ENCODE data around the gene NFILZ. TPM values are rescaled to one million over a fixed set of nuclear protein-coding genes. Genes with fewer than 3 reads are reported as not detected.

The NFILZ gene
- total RNA-seq, 2 experiments from 2014 or later, result not detected

DNA sequence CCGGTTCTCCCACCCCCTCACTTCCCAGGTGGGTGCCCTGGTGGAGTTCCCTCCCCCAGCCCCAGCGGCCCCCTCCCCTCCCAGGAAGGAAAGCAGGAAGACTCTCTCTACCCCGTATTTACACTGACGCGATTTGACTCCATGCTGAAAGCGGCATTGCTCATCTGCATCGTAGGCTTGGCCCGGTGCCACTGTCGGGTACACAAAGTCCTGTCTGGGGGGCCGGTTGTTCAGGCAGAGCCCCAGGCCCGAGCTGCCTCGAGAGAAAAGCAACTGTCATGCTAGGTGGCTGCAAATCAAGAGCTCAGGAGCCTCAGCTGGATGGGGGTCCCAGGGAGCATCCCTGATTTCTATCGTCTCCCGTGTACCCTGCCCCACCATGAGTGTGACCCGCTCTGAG, 34.8 kb upstream of the NFILZ start:
- no peaks in the 10 kb centered on the region for H4K20me1 ChIP-seq (ENCODE audit: insufficient read depth, low read length)
- no peak overlapping the region for H3K4me2 ChIP-seq (ENCODE audit: low read length)
- DNase-seq (ENCODE audit: low spot score), result no peak
- H3K4me1 ChIP-seq (ENCODE audit: insufficient read depth, low read length, poor library complexity, severe bottlenecking), result no peaks in the 10 kb centered on the region
- intact Hi-C loops (cut with micrococcal nuclease; ENCODE audit: unreplicated experiment), result no loop called here
- H3K27ac ChIP-seq (ENCODE audit: low read depth, low read length, poor library complexity, severe bottlenecking), result no peak overlapping the region
- H3K9me3 ChIP-seq (ENCODE audit: low read length), result 0 out of 2 replicates have a peak, but pooled peaks cover 9% of the 10 kb centered on the region
- no peak overlapping the region for H3K4me3 ChIP-seq (ENCODE audit: low read depth, low read length, poor library complexity, severe bottlenecking)
- no peaks in the 10 kb centered on the region for H3K36me3 ChIP-seq (ENCODE audit: insufficient read depth, low read length)
- CTCF ChIA-PET (ENCODE audit: unreplicated experiment), result no interaction called here
- BruUV-seq (replicated peaks), result no TSS peak
- POLR2A ChIA-PET, result no interaction called here
- H3K9me2 ChIP-seq (ENCODE audit: insufficient read depth, low read length), result no peaks in the 10 kb centered on the region
- H2AFZ ChIP-seq (ENCODE audit: low read length), result no peak overlapping the region
- no peaks in the 10 kb centered on the region for H3K79me2 ChIP-seq (ENCODE audit: insufficient read depth, low read depth, low read length)
- no peak for TF ChIP-seq EZH2phosphoT487 (IDR thresholded peaks at IDR 0.05; ENCODE audit: borderline replicate concordance, low read depth, low read length)
- TF ChIP-seq, protein P1, sequence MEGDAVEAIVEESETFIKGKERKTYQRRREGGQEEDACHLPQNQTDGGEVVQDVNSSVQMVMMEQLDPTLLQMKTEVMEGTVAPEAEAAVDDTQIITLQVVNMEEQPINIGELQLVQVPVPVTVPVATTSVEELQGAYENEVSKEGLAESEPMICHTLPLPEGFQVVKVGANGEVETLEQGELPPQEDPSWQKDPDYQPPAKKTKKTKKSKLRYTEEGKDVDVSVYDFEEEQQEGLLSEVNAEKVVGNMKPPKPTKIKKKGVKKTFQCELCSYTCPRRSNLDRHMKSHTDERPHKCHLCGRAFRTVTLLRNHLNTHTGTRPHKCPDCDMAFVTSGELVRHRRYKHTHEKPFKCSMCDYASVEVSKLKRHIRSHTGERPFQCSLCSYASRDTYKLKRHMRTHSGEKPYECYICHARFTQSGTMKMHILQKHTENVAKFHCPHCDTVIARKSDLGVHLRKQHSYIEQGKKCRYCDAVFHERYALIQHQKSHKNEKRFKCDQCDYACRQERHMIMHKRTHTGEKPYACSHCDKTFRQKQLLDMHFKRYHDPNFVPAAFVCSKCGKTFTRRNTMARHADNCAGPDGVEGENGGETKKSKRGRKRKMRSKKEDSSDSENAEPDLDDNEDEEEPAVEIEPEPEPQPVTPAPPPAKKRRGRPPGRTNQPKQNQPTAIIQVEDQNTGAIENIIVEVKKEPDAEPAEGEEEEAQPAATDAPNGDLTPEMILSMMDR (conservative IDR thresholded peaks at IDR 0.05; ENCODE audit: low read length), result no peak

DNA sequence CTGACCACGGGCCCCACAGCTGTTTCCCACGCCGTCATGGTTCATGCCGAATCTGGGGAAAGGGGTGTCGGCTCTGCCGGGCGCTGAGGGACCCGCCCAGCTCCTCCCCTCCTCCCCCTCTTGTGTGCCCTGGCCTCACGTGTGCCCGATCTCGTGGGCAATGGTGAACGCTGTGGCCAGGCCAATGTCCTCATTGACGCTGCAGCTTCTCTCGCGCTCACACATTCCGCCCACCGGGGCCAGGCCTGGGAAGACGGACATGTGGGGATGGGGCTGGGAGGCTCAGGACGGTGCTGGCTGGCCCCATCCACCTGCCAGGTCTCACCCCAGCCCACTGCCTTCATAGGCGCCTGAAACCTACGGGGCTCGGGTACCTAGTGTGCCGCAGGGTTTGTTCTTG, 34.3 kb upstream of the NFILZ start:
- no peaks in the 10 kb centered on the region for H3K9me2 ChIP-seq (ENCODE audit: insufficient read depth, low read length)
- ChIA-PET CTCF (ENCODE audit: unreplicated experiment) (no interaction called here), POLR2A (no interaction called here)
- intact Hi-C loops (cut with micrococcal nuclease; ENCODE audit: unreplicated experiment), result no loop called here
- DNase-seq (ENCODE audit: low spot score), result no peak
- H4K20me1 ChIP-seq (ENCODE audit: insufficient read depth, low read length), result no peaks in the 10 kb centered on the region
- no peak overlapping the region for H3K4me2 ChIP-seq (ENCODE audit: low read length)
- no peak overlapping the region for H3K4me3 ChIP-seq (ENCODE audit: low read depth, low read length, poor library complexity, severe bottlenecking)
- H3K9me3 ChIP-seq (ENCODE audit: low read length), result 0 out of 2 replicates have a peak, but pooled peaks cover 9% of the 10 kb centered on the region
- TF ChIP-seq EZH2phosphoT487 (IDR thresholded peaks at IDR 0.05; ENCODE audit: borderline replicate concordance, low read depth, low read length), result no peak
- TF ChIP-seq, protein P1 (conservative IDR thresholded peaks at IDR 0.05; ENCODE audit: low read length), result no peak
- H3K4me1 ChIP-seq (ENCODE audit: insufficient read depth, low read length, poor library complexity, severe bottlenecking), result no peaks in the 10 kb centered on the region
- H3K36me3 ChIP-seq (ENCODE audit: insufficient read depth, low read length), result no peaks in the 10 kb centered on the region
- H2AFZ ChIP-seq (ENCODE audit: low read length), result no peak overlapping the region
- no TSS peak for BruUV-seq (replicated peaks)
- H3K79me2 ChIP-seq (ENCODE audit: insufficient read depth, low read depth, low read length), result no peaks in the 10 kb centered on the region
- no peak overlapping the region for H3K27ac ChIP-seq (ENCODE audit: low read depth, low read length, poor library complexity, severe bottlenecking)

DNA sequence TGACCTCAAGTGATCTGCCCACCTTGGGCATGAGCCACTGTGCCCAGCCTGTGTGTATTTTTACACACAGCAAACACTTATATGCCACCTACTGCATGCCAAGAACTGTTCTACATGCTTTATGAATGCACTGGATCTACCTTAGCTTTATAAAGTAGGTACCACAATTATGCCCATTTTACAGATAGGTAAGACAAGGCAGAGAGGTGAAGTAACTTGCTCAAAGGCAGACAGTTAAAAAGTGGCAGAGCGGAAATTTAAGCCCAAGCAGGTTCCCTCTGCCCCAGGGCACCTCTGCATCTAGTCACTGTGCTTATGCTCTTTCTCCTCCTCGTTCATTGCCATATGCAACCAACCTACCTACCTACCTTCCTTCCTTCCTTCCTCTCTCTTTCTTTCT, 30.4 kb upstream of the NFILZ start:
- H3K27ac ChIP-seq (ENCODE audit: low read depth, low read length, poor library complexity, severe bottlenecking), result no peak overlapping the region
- H3K4me3 ChIP-seq (ENCODE audit: low read depth, low read length, poor library complexity, severe bottlenecking), result no peak overlapping the region
- no peaks in the 10 kb centered on the region for H3K36me3 ChIP-seq (ENCODE audit: insufficient read depth, low read length)
- H3K4me1 ChIP-seq (ENCODE audit: insufficient read depth, low read length, poor library complexity, severe bottlenecking), result no peaks in the 10 kb centered on the region
- no peak overlapping the region for H2AFZ ChIP-seq (ENCODE audit: low read length)
- H3K9me2 ChIP-seq (ENCODE audit: insufficient read depth, low read length), result no peaks in the 10 kb centered on the region
- no peaks in the 10 kb centered on the region for H4K20me1 ChIP-seq (ENCODE audit: insufficient read depth, low read length)
- H3K79me2 ChIP-seq (ENCODE audit: insufficient read depth, low read depth, low read length), result no peaks in the 10 kb centered on the region
- intact Hi-C loops (cut with micrococcal nuclease; ENCODE audit: unreplicated experiment), result no loop called here
- DNase-seq (ENCODE audit: low spot score), result no peak
- TF ChIP-seq EZH2phosphoT487 (IDR thresholded peaks at IDR 0.05; ENCODE audit: borderline replicate concordance, low read depth, low read length), result no peak
- TF ChIP-seq, protein P1 (conservative IDR thresholded peaks at IDR 0.05; ENCODE audit: low read length), result no peak
- BruUV-seq (replicated peaks), result no TSS peak
- CTCF ChIA-PET (ENCODE audit: unreplicated experiment), result no interaction called here
- H3K9me3 ChIP-seq (ENCODE audit: low read length), result no peaks in the 10 kb centered on the region
- no peak overlapping the region for H3K4me2 ChIP-seq (ENCODE audit: low read length)
- POLR2A ChIA-PET, result no interaction called here
